ENCODE data around the gene WNT3.
A peak's percentile ranks its signal among the peaks of the same experiment; 100 is the strongest.

The WNT3 gene

DNA sequence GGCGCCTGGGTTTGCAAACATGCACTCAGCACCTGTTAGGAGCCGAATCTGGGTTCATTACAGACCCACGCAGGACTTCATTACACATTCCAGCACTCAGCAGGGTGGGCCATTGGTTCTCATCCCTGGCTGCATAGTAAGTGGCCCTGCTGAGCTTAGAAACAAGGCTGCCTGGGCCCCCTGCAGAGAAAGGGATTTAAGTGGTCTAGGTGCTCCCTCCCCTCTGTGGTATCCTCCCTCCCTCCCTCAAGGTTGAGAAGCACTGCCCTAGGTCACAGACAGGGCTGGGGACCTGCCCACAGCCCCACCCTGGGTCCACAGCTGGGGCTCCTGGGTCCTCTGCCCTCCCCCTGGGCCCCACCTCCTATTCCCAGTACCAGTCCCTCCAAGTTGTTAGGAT is 28.3 kb downstream of the WNT3 start:
- DNase-seq (ENCODE audit: extremely low spot score, insufficient read length, low read depth) (no peak), FAIRE-seq (no peak)

- DNase-seq (ENCODE audit: extremely low spot score, insufficient read length, low read depth) (no peak), FAIRE-seq (no peak)
These were observed 28.9 kb downstream of the WNT3 start for GRCh38 chr17:46789610-46790009.

GRCh38 chr17:46788796-46789195 is 29.7 kb downstream of the WNT3 start:
- no peak for DNase-seq (ENCODE audit: extremely low spot score, insufficient read length, low read depth)
- no peak for FAIRE-seq

DNA sequence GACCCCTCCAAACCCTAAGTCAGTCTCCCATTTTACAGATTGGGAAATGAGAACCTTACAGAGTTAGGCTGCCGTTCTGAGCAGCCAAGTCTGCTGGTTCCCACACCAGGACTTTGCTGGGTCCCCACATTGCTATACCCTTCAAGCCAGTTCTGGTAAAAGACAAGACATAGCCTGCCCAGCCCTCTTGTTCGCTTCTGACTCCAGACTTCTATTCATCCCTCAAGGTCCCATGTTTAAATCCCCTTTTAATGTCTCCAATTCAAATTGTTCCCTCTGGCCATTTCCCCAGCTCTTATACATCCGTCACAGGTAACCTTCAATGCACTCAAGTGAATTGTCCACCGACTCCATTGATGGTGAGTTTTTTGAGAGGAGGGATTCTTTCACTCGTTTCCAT is 30.2 kb downstream of the WNT3 start:
- FAIRE-seq = no peak

GRCh38 chr17:46787478-46787877 is 31.0 kb downstream of the WNT3 start:
- DNase-seq (ENCODE audit: extremely low spot score, insufficient read length, low read depth) (no peak), FAIRE-seq (no peak)

More for the DNA sequence above, 30.2 kb downstream of the WNT3 start:
- DNase-seq (ENCODE audit: extremely low spot score, insufficient read length, low read depth) = no peak

GRCh38 chr17:46785696-46786095 is 32.8 kb downstream of the WNT3 start:
- no peak for FAIRE-seq

GRCh38 chr17:46783031-46783593 is 35.4 kb downstream of the WNT3 start:
- DNase-seq (ENCODE audit: extremely low spot score, insufficient read length, low read depth) = no peak
- FAIRE-seq = no peak

More at GRCh38 chr17:46785696-46786095, 32.8 kb downstream of the WNT3 start:
- DNase-seq (ENCODE audit: extremely low spot score, insufficient read length, low read depth) = no peak

GRCh38 chr17:46782250-46782953 is 36.1 kb downstream of the WNT3 start:
- FAIRE-seq (no peak), DNase-seq (ENCODE audit: extremely low spot score, insufficient read length, low read depth) (peak; percentile 29)

- DNase-seq (ENCODE audit: extremely low spot score, insufficient read length, low read depth) = no peak
- no peak for FAIRE-seq
These were observed 38.5 kb downstream of the WNT3 start for GRCh38 chr17:46780003-46780373.

DNA sequence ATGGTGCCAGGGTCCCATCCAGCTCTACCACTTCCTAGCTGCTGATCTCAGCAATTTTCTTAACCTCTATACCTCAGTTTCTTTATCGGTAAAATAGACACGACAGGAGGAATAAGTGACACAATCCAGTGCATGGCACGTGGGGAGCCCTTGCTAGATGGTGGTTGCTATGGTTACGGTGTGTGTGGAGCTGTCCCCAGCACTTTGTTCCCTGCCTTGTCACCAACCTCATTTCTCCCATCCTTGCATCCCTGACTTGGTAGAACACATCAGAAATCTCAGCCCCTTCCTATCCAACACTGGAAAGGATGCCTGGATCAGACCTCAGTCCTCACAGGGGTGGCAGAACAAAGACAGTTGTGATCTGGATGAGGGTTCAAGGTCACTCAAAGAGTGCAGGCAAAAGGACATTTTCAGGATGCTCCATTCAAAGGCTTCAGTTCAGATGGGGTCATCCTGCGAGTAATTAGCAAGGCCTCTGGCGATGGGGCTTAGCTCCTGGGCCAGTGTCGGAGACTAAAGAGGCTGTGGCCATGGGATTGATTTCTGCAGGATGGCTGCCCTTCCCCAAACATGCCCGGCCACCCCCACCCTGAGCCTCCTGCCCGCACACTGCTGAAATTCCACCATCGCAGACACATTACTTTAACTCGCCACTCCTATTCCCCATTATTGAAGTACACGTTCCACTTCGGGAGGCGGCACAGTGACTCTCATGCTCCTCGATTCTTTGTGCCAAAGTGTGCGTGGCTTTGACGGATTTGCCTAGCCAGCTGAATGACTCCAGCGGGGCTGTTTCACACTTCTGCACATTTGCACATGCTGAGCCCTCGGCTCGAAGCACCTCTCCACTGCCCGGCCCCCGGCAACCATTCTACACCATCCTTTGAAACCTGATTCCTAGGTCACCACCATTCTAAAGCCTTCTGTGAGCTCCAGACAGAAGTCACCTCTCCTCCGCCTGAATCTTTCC is 40.3 kb downstream of the WNT3 start:
- DNase-seq (ENCODE audit: extremely low spot score, insufficient read length, low read depth) (no peak), FAIRE-seq (no peak)

DNA sequence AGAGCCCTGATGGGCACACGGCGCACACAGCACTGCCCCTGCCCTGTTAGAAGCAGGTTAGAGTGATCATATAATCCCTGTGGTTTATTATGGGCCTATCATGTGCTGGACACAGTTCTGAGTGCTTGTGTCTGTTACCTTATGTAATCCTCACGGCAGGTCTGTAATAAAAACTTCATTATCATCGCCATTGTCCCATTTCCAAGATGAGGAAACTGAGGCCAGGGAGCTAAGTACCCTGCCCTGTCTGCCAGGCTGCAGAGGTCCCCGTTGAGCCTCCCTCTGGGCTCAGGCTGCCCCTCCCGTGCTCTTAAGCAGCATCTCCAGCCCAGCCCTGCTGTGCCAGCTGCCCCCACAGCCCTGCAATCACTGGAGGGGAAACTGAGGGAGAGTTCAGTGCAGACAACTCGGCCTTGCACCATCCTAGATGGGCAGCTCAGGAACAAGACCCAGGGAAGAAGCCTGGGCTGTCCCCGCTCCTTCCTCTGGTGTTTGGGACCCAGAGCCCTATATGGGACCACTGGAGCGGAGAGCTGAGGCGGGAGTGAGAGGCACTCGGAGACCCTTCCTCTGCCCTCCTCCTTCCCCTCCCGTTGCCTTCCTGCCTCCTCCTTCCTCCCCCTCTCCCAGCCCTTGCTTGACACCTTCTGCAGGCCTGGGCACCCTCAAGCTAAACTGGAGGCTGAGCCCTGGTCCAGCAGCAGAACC is 42.0 kb downstream of the WNT3 start:
- FAIRE-seq (no peak), DNase-seq (ENCODE audit: extremely low spot score, insufficient read length, low read depth) (no peak)

GRCh38 chr17:46774108-46774737 is 44.3 kb downstream of the WNT3 start:
- DNase-seq (ENCODE audit: extremely low spot score, insufficient read length, low read depth) = no peak
- no peak for FAIRE-seq

- FAIRE-seq = no peak
- DNase-seq (ENCODE audit: extremely low spot score, insufficient read length, low read depth) = no peak
These were observed 44.8 kb downstream of the WNT3 start for GRCh38 chr17:46773676-46774075.

DNA sequence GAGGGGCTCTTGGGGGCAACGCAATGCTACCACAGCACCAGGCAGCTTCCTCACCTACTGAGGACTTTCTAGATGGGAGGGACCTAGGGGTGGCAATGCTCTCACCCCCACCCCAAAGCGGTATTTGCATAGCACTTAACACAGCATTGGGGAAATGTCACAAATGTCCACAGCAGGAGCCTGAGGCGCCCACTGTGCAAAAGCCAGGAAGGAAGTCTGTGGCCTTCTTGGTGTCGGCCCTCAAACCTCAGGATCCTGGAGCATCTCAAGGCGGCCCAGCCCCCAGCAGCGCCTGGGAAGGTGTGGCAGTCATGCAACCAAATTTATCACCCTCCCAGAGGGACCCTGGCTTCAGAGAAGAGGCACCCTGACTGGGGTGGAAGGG is 45.3 kb downstream of the WNT3 start:
- FAIRE-seq = no peak
- no peak for DNase-seq (ENCODE audit: extremely low spot score, insufficient read length, low read depth)

DNA sequence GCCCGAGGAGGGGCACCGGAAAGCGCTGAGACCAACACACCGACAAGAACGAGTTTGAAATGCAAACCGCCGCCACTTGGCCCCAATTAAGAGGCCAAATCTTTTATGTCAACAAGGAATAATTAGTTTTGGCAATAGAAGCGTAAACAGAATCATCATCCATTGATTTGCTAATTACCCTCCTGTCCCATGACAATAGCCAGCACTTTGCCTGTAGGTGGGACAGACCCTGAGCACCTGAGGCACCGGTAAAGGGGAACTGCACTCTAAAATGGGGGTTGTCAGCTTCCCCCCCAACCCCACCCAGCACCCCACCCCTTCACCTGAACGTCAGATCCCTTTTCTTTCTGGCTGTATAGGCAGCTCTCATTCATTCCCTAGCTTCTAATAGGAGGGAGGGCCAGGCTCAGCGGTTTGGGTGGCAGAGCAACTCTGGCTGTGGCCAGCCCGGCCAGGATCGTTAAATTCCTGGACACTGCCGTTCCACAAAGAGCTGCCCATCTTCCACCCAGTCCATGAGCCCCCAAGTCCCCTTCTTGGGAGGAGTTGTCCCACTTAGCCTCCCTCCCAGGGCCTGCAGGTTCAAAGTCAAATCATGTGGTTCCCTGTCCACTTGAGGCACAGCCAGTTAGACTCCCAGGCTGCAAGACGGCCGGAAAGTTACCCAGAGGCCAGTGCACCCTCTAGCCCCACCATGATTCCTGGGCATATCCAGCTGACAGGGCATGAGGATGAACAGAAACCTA is 45.8 kb downstream of the WNT3 start:
- FAIRE-seq (no peak), DNase-seq (ENCODE audit: extremely low spot score, insufficient read length, low read depth) (no peak)

DNA sequence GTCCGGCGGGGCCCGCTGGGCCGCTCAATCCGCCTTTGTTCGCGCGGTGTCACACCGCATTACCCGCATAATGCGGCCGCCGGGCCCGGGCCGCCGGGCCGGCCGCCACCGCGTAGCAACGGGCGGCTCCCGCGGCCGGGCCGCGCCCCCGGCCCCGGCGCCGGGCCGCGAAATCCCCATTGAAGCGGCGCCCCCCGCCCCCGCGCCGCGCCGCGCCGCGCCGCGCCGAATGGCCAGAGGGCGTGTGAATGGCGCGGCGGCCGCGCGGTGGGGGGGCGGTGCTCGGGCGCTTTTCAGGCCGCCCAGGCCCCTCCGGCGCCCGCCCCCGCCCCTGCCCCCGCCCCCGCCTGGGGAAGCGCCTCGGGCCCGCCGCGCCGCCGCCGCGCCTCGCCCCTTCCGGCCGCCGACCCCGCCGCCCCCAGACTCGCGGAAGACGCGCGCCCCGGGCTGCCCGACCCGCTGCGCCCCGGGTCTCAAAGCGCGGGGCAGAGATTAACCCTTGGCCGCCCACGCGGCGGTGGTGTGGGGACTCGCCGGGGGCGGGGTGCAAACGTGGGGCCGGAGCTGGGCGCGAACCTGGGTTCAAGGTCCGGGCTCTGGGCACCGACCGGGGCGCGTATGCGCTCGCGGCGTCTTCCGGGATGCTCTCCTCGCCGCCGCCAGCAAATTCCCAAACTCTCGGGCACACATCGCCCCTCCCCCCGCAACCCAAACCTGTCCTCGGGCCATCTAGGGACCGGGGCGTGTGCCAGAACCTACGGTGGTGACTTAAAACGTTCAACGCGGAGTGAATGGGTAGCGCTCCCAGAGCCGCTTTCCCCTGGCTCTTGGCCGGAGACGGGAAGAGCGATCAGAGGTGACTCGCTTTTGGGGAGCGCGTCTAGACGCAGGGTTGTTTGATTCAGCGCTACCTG is 46.7 kb downstream of the WNT3 start:
- FAIRE-seq (no peak), DNase-seq (ENCODE audit: extremely low spot score, insufficient read length, low read depth) (peak; percentile 20)

- peak; percentile 21 for FAIRE-seq
- DNase-seq (ENCODE audit: extremely low spot score, insufficient read length, low read depth) = peak; percentile 20
These were observed 47.5 kb downstream of the WNT3 start for GRCh38 chr17:46770818-46771560.

DNA sequence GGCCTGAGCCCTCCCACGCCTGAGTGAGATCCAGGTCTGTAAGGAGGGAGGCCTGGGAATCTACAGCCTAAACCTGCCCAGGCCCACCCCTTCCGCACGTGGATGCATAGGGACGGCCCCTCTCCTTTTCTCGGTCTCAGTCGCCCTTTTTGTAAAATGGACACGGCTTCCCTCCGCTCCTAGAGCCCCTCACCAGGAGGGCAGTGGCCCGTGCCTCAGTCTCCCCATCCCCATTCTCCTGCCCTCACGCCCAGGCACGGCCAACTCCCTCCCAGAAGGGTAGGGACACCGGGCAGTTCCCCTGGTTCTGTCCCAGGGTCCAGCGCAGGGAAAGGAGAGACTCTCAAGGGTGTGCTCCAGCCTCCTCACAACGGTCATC is 48.1 kb downstream of the WNT3 start:
- FAIRE-seq = no peak

More for the DNA sequence above, 48.1 kb downstream of the WNT3 start:
- DNase-seq (ENCODE audit: extremely low spot score, insufficient read length, low read depth) = no peak

All from GM18507 (cell line).